PFSK-1 (cell line): Measurements from ENCODE around the gene FBXL16.
A peak's percentile ranks its signal among the peaks of the same experiment; 100 is the strongest.

Source experiments
- FOXP2 ChIP-seq: optimal IDR thresholded peaks from 2 replicates; pipeline ENCODE3; 2011; ENCODE audit warnings: borderline replicate concordance, control low read depth, inconsistent platforms; ENCODE audit not compliant: insufficient read depth; ENCODE audit errors: extremely low read length, extremely low read depth
- POLR2AphosphoS5 ChIP-seq: IDR thresholded peaks from 2 replicates; pipeline ENCODE4 v1.6.1; 2012; ENCODE audit warnings: low read depth, mild to moderate bottlenecking, control low read depth, low read length, moderate library complexity
- REST ChIP-seq, 2 experiments: IDR thresholded peaks; 2 replicates each; pipeline versions ENCODE4 v1.6.1 to v1.8.0; 2011 to 2012; ENCODE audit warnings: low read depth in 2 of 2, low read length in 2 of 2, control low read depth in 1 of 2, inconsistent platforms in 1 of 2, mild to moderate bottlenecking in 1 of 2, moderate library complexity in 1 of 2; ENCODE audit not compliant: insufficient read depth in 1 of 2
- SIN3A ChIP-seq: IDR thresholded peaks from 2 replicates; pipeline ENCODE4 v1.6.1; 2012; ENCODE audit warnings: mild to moderate bottlenecking, low read length, moderate library complexity, borderline replicate concordance; ENCODE audit not compliant: insufficient read depth
- TAF1 ChIP-seq: IDR thresholded peaks from 2 replicates; pipeline ENCODE4 v1.6.1; 2012; ENCODE audit warnings: low read length, control low read depth, borderline replicate concordance; ENCODE audit not compliant: insufficient read depth

FBXL16 gene

GRCh38 chr16:741986-742629 is 36.5 kb upstream of the FBXL16 start:
- TF ChIP-seq TAF1 (no peak), FOXP2 (no peak), SIN3A (no peak), REST (IDR thresholded peaks at IDR 0.05; ENCODE audit: insufficient read depth in 1 of 2, low read depth in 2 of 2, low read length in 2 of 2) (no peak), POLR2AphosphoS5 (no peak)

DNA sequence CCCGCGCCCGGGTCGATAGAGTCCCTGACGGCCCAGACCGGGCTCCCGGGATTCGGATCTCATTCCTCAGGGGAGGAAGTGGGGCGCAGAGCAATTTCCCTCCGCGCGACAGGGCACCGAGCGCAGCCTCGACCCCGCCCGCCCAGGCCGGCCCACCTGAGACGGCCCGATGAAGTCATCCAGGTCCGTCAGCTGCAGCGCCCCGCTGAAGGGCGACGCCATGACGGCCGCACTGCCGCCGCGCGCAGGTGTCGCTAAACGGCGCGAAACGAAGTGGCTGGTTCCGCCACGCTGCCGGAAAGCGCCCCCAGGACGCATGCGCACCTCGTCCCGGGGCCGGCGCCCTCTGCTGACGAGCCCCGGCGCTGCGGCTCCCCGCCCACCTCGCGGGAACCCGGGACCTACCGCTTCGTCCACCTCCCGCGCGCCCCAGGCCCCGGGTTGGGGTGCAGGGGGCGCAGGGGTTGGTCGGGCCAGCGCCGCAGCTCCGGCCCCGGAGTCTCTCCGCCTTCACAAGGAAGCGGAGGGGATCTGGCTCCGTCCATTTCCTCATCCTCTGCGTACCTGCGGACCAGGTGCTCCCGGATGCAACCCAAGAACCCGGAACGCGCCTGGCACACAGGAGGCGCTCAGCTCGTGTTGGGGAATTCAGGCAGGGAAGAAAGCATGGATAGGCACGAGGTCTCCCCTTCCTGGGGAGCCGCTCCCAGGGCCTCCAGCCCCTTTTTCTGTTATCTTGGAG is 35.3 kb upstream of the FBXL16 start, which contains the start of gene CIAO3:
Gene CIAO3, minus strand, starts transcription at position 234 of the 742 bp plus-strand sequence. Its CDS starts 12 bp downstream, at position 222.
- TF ChIP-seq SIN3A (no peak; the same call in 1 of the 2 replicates), FOXP2 (peak; percentile 88), TAF1 (peak; percentile 94)

DNA sequence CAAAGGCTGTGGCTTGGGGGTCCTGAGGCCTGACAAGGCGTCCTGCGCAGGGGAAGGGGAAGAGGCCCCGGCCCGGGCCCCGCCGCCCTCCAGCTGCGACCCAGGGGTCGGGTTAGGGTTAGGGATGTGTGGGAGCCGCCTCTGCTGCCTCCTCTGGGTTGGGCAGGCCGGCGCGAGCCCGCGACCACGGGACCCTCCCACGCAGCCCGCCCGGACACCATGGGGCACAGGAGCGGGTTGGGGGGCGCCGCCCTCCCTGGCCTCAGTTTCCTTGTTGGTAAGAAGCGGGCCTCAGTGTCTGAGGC is 34.8 kb upstream of the FBXL16 start:
- TF ChIP-seq REST (IDR thresholded peaks at IDR 0.05; ENCODE audit: insufficient read depth in 1 of 2, low read depth in 2 of 2, low read length in 2 of 2): no peak
- no peak for TF ChIP-seq POLR2AphosphoS5
- TF ChIP-seq SIN3A: no peak
- TF ChIP-seq TAF1: no peak
- TF ChIP-seq FOXP2: no peak

DNA sequence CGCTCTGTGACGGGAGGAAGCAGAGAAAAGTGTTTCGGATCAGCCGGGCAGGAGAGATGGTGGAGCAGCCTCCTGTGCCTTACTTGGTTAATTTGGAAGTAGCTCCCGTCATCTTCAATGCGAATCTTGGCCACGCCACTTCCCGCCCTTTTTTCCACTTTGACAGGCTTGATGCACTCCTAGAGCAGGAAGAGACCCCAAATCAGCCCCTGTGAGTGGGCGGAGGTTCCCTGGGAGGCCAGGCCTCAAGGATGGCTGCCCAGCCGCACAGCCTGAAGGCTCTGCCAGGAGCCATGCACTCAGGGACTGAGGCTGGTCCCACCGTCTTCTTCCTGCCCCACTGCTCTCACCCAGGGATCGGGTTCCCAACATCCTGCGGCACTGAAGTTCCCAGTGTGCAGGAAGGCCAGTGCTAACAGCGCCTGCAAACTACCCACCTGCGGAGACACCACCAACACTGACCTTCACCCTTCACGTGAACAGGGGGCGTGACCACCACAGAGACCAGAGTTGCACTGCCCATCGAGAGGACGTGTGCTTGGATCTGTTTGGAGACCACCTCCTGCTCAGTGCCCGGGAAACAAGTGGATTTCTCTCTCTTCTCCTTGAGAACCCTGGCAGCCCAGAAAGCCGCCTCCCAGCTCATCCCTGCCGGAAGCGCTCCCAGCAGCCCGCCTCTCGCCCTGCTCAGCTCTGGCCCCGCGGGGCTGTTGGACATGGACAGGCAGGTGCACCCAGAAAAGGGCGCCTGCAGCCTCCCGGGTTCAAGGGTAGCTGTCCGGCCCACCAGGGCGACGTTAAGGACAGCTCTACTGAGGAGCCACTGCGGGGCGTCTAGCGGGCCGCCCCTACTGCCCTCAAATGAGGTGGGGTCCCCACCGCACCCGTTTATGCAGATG is 34.2 kb upstream of the FBXL16 start:
- TF ChIP-seq FOXP2 (no peak), SIN3A (no peak), TAF1 (no peak), POLR2AphosphoS5 (no peak), REST (IDR thresholded peaks at IDR 0.05; ENCODE audit: insufficient read depth in 1 of 2, low read depth in 2 of 2, low read length in 2 of 2) (no peak)

DNA sequence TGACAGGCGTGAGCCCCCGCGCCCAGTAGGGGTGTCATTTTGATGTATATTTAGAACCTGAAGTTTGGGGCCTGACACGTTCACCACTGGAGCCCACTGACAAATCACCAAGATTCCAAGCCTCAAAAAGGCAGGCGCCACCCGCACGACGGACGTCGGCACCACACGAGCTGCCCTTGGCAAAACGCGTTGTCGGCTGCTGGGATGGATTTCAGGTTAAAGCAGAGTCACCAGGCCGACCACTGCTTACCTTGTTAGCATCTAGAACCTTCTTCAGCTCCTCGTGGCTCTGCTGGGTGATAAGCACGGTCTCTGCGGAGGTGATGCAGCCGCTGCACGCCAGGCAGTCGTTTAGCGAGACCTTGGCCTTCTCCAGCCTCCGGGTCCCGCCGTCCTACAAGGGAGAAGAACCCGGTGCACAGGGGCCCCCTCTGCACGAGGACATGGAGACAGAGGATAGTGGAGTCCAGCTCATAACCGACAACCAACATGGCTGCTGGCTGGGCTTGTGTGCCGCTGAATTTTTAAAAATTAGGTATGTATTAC is 31.4 kb upstream of the FBXL16 start:
- TF ChIP-seq FOXP2 (no peak), POLR2AphosphoS5 (no peak), TAF1 (no peak), SIN3A (no peak), REST (IDR thresholded peaks at IDR 0.05; ENCODE audit: insufficient read depth in 1 of 2, low read depth in 2 of 2, low read length in 2 of 2) (no peak)
